Mesothelial cell of epicardium (in vitro differentiated cells): ENCODE data around the gene IPCEF1. TPM values are rescaled to one million over a fixed set of nuclear protein-coding genes. Genes with fewer than 3 reads are reported as not detected.

Experiments used
- DNase-seq, 2 experiments: peaks; one replicate each; pipeline ENCODE4 v3.0.0; 2021; ENCODE audit warnings: low spot score in 2 of 2; ENCODE audit not compliant: unreplicated experiment in 2 of 2
- H3K27ac Mint-ChIP-seq: 2 replicates; pipeline ENCODE4 v1.8.0; 2021; ENCODE audit warnings: mixed read lengths
- H3K27me3 Mint-ChIP-seq: 2 replicates; pipeline ENCODE4 v1.8.0; 2021; ENCODE audit warnings: low read depth, mixed read lengths
- H3K36me3 Mint-ChIP-seq: 2 replicates; pipeline ENCODE4 v1.8.0; 2021; ENCODE audit warnings: mixed read lengths
- H3K4me1 Mint-ChIP-seq: 2 replicates; pipeline ENCODE4 v1.8.0; 2021; ENCODE audit warnings: mixed read lengths
- H3K4me3 Mint-ChIP-seq: 2 replicates; pipeline ENCODE4 v1.8.0; 2021; ENCODE audit warnings: mild to moderate bottlenecking, moderate library complexity, mixed read lengths
- H3K9me3 Mint-ChIP-seq: 2 replicates; pipeline ENCODE4 v1.8.0; 2021; ENCODE audit warnings: mixed read lengths
- total RNA-seq: library from RNA; stranded (reverse); gene quantifications from 3 replicates; pipeline ENCODE4 v1.2.1, GENCODE V29; 2021
- TF ChIP-seq, protein P1 (sequence below): fragments of 200-600 bp; sonication (generic); IDR thresholded peaks from one replicate; pipeline ENCODE4 v1.5.0; 2021; ENCODE audit warnings: antibody characterized with exemption; ENCODE audit not compliant: unreplicated experiment

The IPCEF1 gene
- total RNA-seq, 1 donor from 2014 or later, result 0.76 TPM

DNA sequence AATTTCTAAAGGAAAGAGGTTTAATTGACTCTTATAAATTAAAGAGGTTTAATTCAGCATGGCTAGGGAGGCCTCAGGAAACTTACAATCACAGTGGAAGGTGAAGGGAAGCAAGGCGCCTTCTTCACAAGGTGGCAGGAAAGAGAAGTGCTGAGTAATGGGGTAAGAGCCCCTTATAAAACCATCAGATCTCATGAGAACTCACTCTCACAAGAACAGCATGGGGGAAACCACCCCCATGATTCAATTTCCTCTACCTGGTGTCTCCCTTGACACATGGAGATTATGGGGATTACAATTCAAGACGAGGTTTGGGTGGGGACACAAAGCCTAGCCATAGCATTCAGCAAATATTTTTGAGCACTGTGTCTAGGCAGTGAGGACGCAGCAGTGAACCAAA lies 3.9 kb upstream of the IPCEF1 start:
- no peaks in the 10 kb centered on the region for H3K27me3 Mint-ChIP-seq
- H3K27ac Mint-ChIP-seq, result no peak overlapping the region
- no peak for DNase-seq
- H3K9me3 Mint-ChIP-seq, result no peaks in the 10 kb centered on the region
- H3K4me3 Mint-ChIP-seq, result no peak overlapping the region
- peaks cover 10% of the 10 kb centered on the region for H3K4me1 Mint-ChIP-seq
- H3K36me3 Mint-ChIP-seq, result no peaks in the 10 kb centered on the region
- TF ChIP-seq, protein P1, sequence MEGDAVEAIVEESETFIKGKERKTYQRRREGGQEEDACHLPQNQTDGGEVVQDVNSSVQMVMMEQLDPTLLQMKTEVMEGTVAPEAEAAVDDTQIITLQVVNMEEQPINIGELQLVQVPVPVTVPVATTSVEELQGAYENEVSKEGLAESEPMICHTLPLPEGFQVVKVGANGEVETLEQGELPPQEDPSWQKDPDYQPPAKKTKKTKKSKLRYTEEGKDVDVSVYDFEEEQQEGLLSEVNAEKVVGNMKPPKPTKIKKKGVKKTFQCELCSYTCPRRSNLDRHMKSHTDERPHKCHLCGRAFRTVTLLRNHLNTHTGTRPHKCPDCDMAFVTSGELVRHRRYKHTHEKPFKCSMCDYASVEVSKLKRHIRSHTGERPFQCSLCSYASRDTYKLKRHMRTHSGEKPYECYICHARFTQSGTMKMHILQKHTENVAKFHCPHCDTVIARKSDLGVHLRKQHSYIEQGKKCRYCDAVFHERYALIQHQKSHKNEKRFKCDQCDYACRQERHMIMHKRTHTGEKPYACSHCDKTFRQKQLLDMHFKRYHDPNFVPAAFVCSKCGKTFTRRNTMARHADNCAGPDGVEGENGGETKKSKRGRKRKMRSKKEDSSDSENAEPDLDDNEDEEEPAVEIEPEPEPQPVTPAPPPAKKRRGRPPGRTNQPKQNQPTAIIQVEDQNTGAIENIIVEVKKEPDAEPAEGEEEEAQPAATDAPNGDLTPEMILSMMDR, result no peak

DNA sequence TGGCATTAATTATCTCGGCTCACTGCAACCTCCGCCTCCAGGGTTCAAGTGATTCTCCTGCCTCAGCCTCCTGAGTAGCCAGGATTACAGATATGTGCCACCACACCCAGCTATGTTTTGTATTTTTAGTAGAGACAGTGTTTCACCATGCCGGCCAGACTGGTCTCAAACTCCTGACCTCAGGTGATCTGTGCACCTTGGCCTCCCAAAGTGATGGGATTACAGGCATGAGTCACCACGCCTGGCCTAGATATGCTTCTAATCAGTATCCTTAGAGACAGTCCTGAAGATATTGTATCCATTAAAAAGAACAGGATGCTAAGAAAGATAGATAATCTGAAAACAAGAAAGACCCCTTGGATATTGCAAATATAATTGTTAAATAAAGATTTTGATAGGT lies 3.1 kb upstream of the IPCEF1 start:
- Mint-ChIP-seq H3K9me3 (no peaks in the 10 kb centered on the region), H3K36me3 (no peaks in the 10 kb centered on the region), H3K4me1 (peaks cover 13% of the 10 kb centered on the region), H3K4me3 (no peak overlapping the region), H3K27me3 (no peaks in the 10 kb centered on the region), H3K27ac (no peak overlapping the region)
- DNase-seq, result no peak
- TF ChIP-seq, protein P1, result no peak

DNA sequence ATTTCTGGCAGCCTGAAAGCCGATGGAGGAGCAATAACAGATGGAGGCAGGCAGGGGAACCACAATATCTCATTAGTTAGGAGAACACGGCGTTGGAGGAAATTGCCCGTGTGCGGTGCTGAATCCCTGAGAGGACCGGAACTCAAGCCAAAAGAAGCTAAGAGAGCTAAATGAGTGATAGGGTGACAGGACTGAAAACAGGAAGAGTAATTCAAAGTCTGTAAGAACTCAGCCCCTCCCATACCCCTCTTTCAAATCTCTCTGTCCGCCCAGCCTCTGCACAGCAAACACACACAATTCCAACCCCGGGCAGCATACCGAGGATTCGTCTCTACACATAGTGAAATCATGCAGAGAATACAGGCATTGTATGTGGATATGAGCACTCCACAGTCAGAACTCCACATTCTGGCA lies 2.6 kb upstream of the IPCEF1 start:
- peak overlapping the region; percentile 72 for H3K27ac Mint-ChIP-seq
- H3K27me3 Mint-ChIP-seq, result no peaks in the 10 kb centered on the region
- H3K9me3 Mint-ChIP-seq, result no peaks in the 10 kb centered on the region
- H3K36me3 Mint-ChIP-seq, result no peaks in the 10 kb centered on the region
- H3K4me1 Mint-ChIP-seq, result peaks cover 12% of the 10 kb centered on the region
- H3K4me3 Mint-ChIP-seq, result peak overlapping the region; percentile 30
- DNase-seq, result no peak
- TF ChIP-seq, protein P1, result no peak

DNA sequence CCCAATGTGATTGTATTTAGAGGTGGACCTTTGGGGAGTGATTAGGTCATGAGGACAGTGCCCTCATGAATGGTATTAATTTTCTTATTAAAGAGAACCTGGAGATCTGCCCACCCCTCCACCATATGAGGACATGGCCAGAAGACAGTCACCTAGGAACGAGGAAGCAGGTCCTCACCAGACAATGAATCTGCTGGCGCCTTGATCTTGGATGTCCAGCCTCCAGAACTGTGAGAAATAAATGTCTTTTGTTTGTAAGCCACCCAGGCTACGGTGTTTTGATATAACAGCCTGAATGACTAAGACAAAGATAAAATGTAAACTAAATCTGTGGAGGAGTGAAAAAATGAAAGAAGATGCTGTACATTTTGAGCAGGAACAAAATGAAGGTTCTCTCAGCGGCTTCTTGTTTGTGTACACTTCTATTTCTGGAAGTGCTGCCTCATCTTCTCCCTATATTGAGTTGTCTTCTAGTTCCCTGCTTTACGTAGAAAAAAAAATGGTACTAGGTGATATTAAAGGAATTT lies 1.5 kb upstream of the IPCEF1 start:
- H3K9me3 Mint-ChIP-seq, result no peaks in the 10 kb centered on the region
- no peaks in the 10 kb centered on the region for H3K36me3 Mint-ChIP-seq
- peaks cover 7% of the 10 kb centered on the region for H3K4me1 Mint-ChIP-seq
- no peaks in the 10 kb centered on the region for H3K27me3 Mint-ChIP-seq
- H3K27ac Mint-ChIP-seq, result no peak overlapping the region
- no peak overlapping the region for H3K4me3 Mint-ChIP-seq
- DNase-seq, result no peak
- TF ChIP-seq, protein P1, result no peak

DNA sequence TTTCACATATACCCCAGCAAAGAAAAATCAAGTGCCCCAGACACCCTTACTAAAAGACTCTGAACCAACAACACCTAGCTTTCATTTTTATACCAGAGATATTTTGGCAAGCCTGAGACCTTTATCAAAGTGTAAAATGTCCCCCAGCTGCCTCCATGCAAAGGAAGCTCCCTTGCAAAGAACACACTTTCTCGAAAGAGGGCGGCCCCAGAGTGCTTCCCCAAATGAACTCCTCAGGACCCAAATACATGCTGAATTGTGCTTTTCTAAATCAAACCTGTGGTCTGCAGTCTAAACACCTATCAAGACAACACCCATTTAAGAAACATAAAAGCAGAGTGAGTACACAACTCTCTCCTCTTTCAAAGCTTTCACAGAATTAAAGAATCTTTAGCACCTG lies 490 bp downstream of the IPCEF1 start:
- Mint-ChIP-seq H3K4me1 (peaks cover 7% of the 10 kb centered on the region), H3K27me3 (no peaks in the 10 kb centered on the region), H3K4me3 (no peak overlapping the region), H3K9me3 (no peaks in the 10 kb centered on the region), H3K27ac (no peak overlapping the region), H3K36me3 (no peaks in the 10 kb centered on the region)
- no peak for DNase-seq
- TF ChIP-seq, protein P1, result no peak

DNA sequence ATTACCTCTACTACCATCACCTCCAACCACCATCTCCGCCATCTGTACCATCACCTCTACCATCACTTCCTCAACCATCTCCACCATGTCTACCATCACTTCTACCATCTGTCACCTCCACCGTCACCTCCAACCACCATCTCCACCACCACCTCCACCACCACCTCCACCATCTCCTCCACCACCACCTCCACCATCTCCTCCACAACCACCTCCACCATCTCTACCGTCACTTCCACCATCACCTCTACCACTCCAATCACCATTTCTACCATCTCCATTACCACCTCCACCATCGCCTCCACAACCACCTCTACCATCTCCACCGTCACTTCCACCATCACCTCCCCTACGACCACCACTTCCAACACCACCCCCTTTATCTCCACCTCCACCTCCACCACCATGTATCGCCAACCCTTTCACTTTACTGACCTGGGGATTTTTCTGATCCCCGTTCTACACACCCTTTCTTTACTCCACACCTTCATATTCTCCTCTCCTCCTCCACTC lies 2.3 kb downstream of the IPCEF1 start:
- Mint-ChIP-seq H3K4me1 (peaks cover 7% of the 10 kb centered on the region), H3K4me3 (no peak overlapping the region), H3K9me3 (no peaks in the 10 kb centered on the region), H3K27me3 (no peaks in the 10 kb centered on the region), H3K27ac (no peak overlapping the region), H3K36me3 (no peaks in the 10 kb centered on the region)
- no peak for DNase-seq
- TF ChIP-seq, protein P1, result no peak
